SH-SY5Y (cell line): ENCODE measurements around the gene ABHD4.

ENCODE experiments used
- GATA2 ChIP-seq: IDR thresholded peaks from 2 replicates; pipeline ENCODE4 v1.6.1; 2011; ENCODE audit warnings: mild to moderate bottlenecking, low read depth, low read length
- GATA3 ChIP-seq: IDR thresholded peaks from 2 replicates; pipeline ENCODE4 v1.6.1; 2011; ENCODE audit warnings: low read depth, mild to moderate bottlenecking, low read length, moderate library complexity

The ABHD4 gene

GRCh38 chr14:22629361-22629760, 31.3 kb downstream of the ABHD4 start:
- TF ChIP-seq GATA3 (no peak), GATA2 (no peak)

GRCh38 chr14:22630066-22630465, 32.0 kb downstream of the ABHD4 start:
- no peak for TF ChIP-seq GATA3
- no peak for TF ChIP-seq GATA2

GRCh38 chr14:22630486-22630885, 32.4 kb downstream of the ABHD4 start:
- TF ChIP-seq GATA2 = no peak
- TF ChIP-seq GATA3 = no peak

DNA sequence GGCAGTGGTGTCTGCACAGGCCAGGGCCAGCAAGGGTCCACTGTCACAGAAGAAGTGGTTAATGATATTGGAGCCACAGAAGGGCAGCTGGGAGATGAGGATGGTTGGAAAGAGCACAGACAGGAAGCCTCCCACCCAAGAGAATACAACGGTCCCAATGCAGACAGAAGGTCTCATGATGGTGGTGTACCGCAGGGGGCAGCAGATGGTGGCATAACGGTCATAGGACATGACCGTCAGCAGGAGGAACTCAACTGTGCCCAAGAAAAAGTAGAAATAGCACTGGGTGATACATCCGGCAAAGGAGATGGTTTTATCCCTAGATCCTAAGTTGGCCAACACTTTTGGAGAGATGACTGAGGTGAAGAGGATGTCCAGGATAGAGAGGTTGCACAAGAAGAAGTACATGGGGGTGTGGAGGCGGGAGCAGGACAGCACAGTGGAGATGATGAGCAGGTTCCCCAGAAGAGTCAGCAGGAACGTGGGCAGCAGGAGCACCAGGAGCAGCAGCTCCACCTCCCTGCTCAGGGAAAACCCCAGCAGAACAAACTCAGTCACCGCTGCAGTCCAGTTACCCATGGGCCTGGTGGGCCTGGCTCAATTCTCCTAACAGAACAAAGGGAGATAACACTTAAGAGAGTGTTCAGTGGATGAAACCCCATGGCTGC, 36.3 kb downstream of the ABHD4 start:
- TF ChIP-seq GATA2 (no peak), GATA3 (no peak)

- TF ChIP-seq GATA2 (no peak), GATA3 (no peak)
These were observed 42.1 kb downstream of the ABHD4 start for GRCh38 chr14:22640192-22640591.

DNA sequence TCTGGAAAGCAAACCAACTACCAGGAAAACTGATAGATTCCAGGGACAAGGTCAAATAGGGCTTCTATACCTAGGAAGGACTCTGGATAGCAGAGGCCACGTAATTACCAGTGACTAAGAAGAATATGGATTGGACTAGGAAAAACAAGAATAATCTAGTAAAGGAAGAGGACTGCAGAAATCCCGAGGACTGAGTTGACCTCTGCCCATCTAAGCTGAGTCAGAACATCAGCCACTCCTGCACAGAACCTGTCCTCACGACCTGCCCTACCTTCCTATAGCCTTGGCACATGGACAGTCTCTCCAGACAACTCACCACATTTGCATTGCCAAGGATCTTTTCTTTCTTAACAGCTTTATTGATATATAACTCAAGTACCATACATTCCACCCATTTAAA, 43.7 kb downstream of the ABHD4 start:
- TF ChIP-seq GATA3 (no peak), GATA2 (no peak)

- TF ChIP-seq GATA3 = no peak
- TF ChIP-seq GATA2 = no peak
These were observed 46.2 kb downstream of the ABHD4 start, which contains the start of gene OR6J1 for GRCh38 chr14:22644305-22644635. Gene OR6J1 (minus strand): TSS chr14:22644352. CDS start chr14:22634811, 9,541 bp downstream.

DNA sequence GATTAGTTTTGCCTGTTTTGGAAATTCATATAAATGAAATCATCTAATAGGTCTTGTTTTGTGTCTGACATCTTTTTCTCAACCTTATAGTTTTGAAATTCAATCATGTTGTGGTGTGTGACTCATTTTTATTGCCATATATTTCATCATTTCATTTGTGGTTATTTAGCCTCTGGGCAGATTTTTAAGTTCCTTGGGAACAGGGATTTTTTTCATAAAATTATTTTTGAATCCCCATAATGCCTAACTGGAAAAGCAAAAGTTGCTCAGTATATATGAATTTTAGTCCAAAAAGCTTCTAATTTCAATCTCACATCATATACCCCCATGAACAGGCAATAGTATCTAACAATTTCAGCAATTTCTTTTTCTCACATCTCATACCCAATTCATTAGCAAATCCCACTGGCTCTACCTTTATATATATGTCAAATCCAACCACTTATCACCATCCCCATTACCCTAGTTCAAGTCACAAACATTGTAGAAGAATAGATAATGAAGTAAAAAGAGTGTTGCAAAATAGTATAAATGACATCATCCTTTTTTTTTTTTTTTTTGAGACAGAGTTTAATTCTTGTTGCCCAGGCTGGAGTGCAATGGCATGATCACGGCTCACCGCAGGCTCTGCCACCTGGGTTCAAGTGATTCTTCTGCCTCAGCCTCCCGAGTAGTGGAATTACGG, 48.6 kb downstream of the ABHD4 start:
- TF ChIP-seq GATA2 = no peak
- TF ChIP-seq GATA3 = no peak

DNA sequence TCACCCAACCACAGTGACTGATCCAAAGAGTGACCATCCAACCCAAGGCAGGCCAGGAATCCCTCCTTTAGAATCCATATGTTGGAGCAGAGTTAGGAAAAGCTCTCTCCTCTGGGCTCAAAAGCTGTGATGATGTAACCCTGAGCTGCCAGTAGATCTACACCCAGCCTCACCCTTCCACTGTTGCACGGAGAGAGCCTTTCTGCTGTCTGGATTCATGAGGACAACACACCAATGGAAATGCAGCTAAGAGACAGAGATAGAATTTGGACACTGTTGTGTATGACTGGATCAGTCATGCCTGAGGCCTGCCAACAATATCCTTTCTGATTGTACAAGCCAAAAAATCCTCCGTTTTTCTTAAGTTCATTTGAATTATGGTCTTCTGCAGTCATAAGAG, 50.4 kb downstream of the ABHD4 start:
- TF ChIP-seq GATA3 = no peak
- TF ChIP-seq GATA2 = no peak

- no peak for TF ChIP-seq GATA2
- no peak for TF ChIP-seq GATA3
These were observed 52.1 kb downstream of the ABHD4 start for GRCh38 chr14:22650046-22650739.

GRCh38 chr14:22650960-22651521, 52.9 kb downstream of the ABHD4 start:
- TF ChIP-seq GATA3 = no peak
- TF ChIP-seq GATA2 = no peak

DNA sequence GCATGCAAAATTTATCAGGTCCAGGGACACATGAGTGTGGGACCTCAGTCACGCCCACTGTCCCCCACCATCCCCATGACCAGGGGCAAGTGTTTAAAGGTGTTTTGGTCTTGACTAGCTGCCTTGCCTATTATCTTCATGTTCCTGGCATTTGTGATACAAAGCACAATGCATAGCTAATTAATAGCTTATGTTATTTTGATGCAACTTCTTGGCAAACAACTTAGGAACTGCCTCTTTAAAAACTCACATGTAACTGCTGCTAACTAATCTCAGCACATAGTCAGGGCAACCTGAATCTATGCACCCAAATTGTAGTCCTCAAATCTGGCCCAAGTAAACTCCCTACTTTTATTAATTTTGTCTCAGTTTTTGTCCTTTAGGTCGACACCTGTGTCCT, 53.5 kb downstream of the ABHD4 start:
- TF ChIP-seq GATA2 (no peak), GATA3 (no peak)

GRCh38 chr14:22653012-22653621, 55.0 kb downstream of the ABHD4 start:
- TF ChIP-seq GATA3 = no peak
- TF ChIP-seq GATA2 = no peak

- TF ChIP-seq GATA2 = no peak
- no peak for TF ChIP-seq GATA3
These were observed 58.1 kb downstream of the ABHD4 start for GRCh38 chr14:22656226-22656625.
